AG08395 (cell line): ENCODE measurements around the gene LMO1.

ENCODE experiments used
- DNase-seq: peaks from one replicate; pipeline ENCODE4 v3.0.0; 2012; ENCODE audit warnings: mixed read lengths, low spot score

LMO1 gene

GRCh38 chr11:8263769-8264410, at the start of gene LMO1:
Gene LMO1 (minus strand): TSS chr11:8263878. CDS start chr11:8263362, 516 bp downstream.
- DNase-seq = peak; percentile 87

- DNase-seq = no peak
Measured at GRCh38 chr11:8312986-8313385, 49.3 kb upstream of the LMO1 start.

- no peak for DNase-seq
Measured at GRCh38 chr11:8311366-8311765, 47.7 kb upstream of the LMO1 start.

GRCh38 chr11:8310743-8311298, 47.1 kb upstream of the LMO1 start:
- no peak for DNase-seq

- DNase-seq = no peak
Measured at GRCh38 chr11:8309862-8310261, 46.2 kb upstream of the LMO1 start.

- no peak for DNase-seq
Measured at GRCh38 chr11:8309311-8309710, 45.6 kb upstream of the LMO1 start.

GRCh38 chr11:8307601-8308000, 43.9 kb upstream of the LMO1 start:
- no peak for DNase-seq

GRCh38 chr11:8301622-8302021, 37.9 kb upstream of the LMO1 start:
- no peak for DNase-seq

- DNase-seq = no peak
Measured at GRCh38 chr11:8298801-8299786, 35.4 kb upstream of the LMO1 start.

- no peak for DNase-seq
Measured at GRCh38 chr11:8297781-8298440, 34.2 kb upstream of the LMO1 start.

- no peak for DNase-seq
Measured at GRCh38 chr11:8296872-8297271, 33.2 kb upstream of the LMO1 start.

- DNase-seq = no peak
Measured at GRCh38 chr11:8296038-8296649, 32.5 kb upstream of the LMO1 start.

- DNase-seq = no peak
Measured at GRCh38 chr11:8294251-8294935, 30.7 kb upstream of the LMO1 start.

- DNase-seq = no peak
Measured at GRCh38 chr11:8293171-8293570, 29.5 kb upstream of the LMO1 start.

GRCh38 chr11:8292351-8292750, 28.7 kb upstream of the LMO1 start:
- no peak for DNase-seq

GRCh38 chr11:8291421-8292350, 28.0 kb upstream of the LMO1 start:
- DNase-seq = no peak

GRCh38 chr11:8290081-8290810, 26.6 kb upstream of the LMO1 start:
- DNase-seq = no peak

GRCh38 chr11:8289492-8289918, 25.8 kb upstream of the LMO1 start:
- no peak for DNase-seq

GRCh38 chr11:8288824-8289491, 25.3 kb upstream of the LMO1 start:
- no peak for DNase-seq
